Vagina (tissue), 2 donors: ENCODE data around the gene NMRAL1.

Experiments
- POLR2A ChIP-seq, 2 donors: fragments of 450-650 bp; IDR thresholded peaks; one replicate each; pipeline ENCODE4 v1.6.1; 2017; ENCODE audit warnings: antibody characterized with exemption in 2 of 2, mild to moderate bottlenecking in 2 of 2, moderate library complexity in 2 of 2
- POLR2AphosphoS5 ChIP-seq, 2 donors: sonication (generic); formaldehyde crosslinking; IDR thresholded peaks; one replicate each; pipeline ENCODE4 v1.9.0; 2017; ENCODE audit warnings: antibody characterized with exemption in 2 of 2, mild to moderate bottlenecking in 2 of 2, low read depth in 1 of 2; ENCODE audit not compliant: insufficient read depth in 1 of 2

DNA sequence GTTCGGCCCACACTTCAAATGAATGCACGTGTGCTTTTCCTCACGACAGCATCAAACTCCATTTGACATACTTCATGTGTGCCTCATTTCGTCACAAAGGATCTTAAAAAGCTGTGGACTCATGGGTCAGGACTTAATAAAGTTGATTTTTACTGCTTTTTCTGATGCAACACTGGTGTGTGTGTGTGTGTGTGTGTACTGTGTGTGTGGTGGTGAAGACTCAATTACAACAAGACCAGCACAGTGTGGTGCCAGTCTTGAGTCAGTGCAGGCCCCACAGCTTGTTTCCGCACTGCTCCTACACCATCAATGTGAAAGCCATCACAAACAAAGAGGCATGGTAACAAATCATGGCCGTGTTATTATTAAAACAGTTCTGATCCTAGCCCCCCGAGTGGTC lies 46.5 kb upstream of the NMRAL1 start:
- TF ChIP-seq POLR2A (IDR thresholded peaks at IDR 0.05): no peak
- no peak for TF ChIP-seq POLR2AphosphoS5 (IDR thresholded peaks at IDR 0.05; ENCODE audit: insufficient read depth in 1 of 2, low read depth in 1 of 2)
